Measurements from ENCODE around the gene PGP.
A peak's percentile ranks its signal among the peaks of the same experiment; 100 is the strongest.

The PGP gene

DNA sequence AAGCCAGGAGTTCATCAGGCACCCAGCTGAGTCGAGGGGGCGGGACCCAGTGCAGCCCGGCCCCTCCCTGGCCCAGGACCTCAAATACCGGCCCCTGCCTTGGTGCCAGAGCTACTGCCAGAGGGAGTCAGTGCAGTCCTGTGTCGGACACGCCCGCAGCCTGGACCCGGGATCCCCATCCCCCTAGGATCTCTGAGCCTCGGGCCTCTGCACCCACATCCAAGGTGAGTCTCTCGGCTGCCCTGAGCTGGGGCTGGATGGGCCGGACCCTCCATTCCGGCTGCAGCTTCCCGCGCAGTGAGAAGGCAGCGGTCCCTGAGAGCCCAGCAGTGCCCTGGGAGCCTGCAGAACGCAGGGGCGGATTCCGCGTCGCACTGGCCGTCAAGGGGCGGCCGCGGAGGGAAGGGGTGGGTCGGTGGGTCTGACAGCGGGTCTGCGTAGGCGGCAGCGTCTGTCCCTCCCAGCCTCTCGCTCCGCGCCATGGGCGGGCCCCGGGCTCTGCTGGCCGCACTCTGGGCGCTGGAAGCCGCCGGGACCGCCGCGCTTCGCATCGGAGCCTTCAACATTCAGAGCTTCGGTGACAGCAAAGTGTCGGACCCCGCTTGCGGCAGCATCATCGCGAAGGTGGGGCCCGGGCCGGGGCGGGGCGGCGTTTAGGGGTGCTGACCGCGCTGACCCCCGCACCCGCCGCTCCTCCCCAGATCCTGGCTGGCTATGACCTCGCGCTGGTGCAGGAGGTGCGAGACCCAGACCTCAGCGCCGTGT, 21.9 kb upstream of the PGP start, which contains the start of gene DNASE1L2:
TSS of gene DNASE1L2 (plus strand) at position 108 of the 765 bp plus-strand sequence. CDS start at position 481, 373 bp downstream.
- no peak for DNase-seq

DNA sequence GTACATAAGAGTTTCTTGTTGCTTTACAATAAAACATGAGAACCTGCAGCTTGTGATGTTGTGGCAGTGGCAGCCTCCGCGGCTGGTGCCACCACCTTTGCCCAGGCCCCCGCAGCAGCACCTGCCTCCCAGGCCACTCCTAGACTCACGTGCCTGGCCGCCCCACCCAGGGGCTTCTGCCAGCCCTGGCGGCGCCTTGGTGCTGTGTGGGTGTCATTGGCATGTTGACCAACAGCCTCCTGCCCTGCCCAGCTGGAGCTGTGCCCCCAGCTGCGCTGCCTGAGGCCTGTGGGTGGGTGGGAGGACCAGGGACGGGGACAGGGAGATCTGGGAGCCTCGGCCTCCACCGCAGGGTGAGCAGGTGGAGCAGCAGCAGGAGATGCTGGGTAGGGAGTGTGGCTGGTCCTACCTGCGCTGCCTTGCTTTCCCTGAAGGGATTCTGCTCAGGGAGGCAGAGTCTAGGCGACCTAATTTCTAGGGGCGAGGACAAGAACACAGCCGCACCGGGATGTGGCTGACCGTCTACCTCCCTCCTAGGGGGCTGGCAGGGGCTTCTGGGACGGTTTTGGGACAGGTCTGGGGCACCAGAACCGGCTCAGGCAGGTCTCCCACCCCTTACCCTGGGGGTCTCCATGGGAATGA, 21.2 kb upstream of the PGP start:
- no peak for DNase-seq

DNA sequence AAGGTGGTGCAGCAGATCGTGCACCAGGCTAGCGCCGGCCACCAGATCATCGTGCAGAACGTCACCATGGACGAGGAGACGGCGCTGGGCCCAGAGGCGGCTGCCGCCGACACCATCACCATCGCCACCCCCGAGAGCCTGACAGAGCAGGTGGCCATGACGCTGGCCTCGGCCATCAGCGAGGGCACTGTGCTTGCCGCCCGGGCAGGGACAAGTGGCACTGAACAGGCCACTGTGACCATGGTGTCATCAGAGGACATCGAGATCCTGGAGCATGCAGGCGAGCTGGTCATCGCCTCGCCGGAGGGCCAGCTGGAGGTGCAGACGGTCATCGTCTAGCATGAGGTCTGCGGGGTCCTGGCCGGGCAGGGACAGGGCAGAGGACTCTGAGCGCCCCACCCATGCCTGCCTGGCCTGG, 20.6 kb upstream of the PGP start:
- no peak for DNase-seq

DNA sequence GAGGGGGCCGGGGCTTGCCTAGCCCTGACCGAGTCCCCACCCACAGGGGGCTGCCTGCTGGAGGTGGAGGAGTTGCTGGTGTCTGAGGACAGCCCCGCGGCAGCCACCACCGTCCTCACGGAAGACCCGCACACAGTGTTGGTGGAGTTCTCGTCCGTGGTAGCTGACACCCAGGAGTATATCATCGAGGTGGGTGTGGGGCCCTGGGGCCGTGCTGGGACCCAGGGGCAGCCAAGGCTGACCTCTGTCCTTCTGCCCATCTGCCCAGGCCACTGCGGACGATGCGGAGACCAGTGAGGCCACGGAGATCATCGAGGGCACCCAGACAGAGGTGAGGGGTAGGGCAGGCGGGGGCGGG, 20.2 kb upstream of the PGP start:
- no peak for DNase-seq

DNA sequence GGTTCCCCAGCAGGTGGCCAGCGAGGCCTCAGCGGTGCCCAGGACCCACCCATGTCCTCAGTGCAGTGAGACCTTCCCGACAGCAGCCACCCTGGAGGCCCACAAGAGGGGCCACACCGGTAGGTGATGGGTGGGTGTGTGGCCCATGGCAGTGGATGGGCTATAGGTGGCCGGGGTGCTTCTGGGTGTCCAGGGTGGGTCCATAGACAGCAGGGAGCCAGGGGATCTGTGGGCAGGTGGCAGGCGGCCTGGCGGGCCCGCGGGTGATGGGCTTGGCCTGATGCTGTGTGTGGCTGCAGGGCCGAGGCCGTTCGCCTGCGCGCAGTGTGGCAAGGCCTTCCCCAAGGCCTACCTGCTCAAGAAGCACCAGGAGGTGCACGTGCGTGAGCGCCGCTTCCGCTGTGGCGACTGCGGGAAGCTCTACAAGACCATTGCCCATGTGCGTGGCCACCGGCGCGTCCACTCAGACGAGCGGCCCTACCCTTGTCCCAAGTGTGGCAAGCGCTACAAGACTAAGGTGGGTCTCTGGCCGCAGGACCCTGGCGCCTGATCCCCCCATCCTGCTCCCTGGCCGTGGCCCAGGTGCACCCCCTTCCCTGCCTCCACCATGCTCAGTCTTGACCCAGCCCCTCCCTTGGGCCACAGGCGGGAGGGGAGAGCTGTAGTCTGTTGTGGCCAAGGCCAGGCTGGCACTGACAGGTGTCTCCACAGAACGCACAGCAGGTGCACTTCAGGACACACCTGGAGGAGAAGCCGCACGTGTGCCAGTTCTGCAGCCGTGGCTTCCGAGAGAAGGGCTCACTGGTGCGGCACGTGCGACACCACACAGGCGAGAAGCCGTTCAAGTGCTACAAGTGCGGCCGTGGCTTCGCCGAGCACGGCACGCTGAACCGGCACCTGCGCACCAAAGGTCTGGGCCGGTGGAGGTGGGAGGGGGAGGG, 19.5 kb upstream of the PGP start:
- no peak for DNase-seq

DNA sequence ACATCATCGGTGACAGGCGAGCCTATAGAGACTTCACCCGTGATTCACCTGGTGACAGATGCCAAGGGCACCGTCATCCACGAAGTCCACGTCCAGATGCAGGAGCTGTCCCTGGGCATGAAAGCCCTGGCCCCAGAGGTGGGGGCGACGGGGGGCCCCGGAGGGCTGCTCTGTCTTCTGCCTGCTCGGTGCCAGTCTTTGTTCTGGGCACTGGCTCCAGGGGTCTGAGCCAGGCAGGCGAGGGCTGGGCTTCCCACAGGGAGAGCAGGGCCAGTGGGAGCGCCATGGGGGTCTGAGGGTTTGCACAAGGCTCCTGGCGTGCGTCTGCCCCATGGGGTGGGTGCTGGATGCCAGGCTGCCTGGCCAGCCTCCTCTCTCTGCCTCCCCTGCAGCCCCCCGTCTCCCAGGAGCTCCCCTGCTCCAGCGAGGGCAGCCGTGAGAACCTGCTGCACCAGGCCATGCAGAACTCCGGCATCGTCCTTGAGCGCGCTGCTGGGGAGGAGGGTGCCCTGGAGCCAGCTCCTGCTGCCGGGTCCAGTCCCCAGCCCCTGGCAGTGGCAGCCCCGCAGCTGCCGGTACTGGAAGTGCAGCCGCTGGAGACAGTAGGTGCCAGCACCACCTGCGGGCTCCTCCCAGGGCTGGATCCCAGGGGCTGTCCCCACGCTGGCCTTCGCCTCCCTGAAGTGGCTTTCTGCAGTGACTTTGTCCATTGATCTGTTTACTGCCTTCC, 18.6 kb upstream of the PGP start:
- no peak for DNase-seq

DNA sequence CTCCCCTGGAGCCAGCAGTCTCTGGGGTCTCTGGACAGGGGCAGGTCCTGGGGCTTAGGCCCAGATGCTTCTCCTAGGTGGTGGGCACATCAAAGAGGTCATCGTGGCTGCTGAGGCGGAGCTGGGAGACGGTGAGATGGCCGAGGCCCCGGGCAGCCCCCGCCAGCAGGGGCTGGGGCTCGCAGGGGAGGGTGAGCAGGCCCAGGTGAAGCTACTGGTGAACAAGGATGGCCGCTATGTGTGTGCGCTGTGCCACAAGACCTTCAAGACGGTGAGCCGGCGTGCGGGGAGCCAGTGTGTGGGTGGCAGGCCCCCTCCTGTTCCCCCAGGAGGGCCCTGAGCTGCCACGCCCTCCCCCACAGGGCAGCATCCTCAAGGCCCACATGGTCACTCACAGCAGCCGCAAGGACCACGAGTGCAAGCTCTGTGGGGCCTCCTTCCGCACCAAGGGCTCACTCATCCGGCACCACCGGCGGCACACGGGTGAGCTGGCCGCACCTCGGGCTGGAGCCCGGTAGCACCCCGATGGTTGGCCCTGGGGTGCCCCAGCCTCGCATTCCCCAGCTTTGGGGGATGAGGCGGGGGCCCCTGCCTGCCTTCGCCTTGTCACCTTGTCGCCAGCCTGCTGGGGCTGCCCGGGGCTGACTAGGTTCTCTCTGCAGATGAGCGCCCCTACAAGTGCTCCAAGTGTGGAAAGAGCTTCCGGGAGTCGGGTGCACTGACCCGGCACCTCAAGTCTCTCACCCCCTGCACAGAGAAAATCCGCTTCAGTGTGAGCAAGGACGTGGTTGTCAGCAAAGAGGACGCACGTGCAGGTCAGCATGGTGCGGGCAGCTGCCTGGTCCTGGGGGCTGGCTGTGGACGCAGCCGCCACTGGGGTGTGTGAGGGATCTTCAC, 17.7 kb upstream of the PGP start:
- DNase-seq = no peak

DNA sequence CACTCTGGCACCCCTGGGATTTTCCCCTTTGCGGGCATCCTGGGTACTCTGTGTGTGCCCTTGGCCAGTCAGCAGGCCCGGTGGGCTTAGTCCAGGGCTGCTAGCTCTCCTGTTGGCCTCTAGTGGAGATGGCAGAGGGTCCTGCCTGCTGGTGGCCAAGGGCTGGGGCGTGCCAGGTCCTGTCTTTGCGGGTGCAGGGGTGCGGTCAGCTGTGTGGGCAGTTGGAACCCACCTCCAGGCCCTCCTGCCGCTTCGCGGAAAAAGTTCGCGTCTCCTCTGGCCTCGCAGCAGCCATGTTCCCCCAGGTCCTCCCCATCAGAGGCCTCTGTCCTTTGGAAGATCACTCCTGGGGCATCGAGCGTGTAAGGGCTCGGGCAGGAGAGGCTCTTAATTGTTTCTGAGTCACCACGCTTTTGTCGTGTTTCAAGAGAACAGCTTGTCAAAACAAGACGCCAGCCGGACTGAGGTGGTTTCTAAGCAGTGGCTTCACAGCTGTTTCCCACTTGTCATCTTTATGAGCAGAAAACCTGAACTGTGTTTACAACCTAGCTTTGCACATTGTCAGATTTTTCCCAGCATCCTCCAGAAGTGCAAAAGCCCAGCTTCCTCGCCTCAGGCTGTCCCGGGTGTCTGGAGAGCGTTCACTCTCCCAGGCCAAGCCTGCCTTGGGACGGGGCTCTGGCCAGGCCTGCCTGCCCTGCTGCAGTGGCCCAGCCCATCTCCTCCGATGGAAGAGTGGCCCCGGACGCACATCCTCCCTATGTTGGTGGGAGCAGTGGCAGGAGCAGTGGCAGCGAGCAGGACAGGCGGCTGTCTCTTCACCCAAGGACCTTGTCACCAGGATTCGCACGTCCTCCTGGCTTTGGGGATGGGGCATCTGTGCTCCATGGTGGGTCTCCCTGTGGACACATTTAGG, 16.6 kb upstream of the PGP start:
- DNase-seq = no peak

DNA sequence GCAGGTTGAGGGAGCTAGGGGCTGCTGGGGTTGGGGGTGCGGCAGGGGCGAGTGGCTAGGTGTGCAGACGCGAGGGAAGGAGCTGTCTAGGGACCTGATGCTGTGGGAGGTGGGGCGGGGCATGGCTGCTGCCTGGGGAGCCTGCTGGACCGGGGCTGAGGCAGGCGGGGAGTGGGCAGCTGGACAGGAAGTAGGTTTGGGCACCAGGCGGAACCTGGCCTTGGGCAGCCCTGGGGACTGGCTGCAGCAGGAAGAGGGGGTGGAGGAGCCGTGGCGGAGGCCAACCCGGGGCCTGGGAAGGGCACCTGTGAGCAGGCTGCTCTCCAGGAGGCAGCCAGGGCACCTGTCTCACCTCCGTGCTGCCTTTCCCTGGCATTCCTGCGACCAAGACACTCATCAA, 15.7 kb upstream of the PGP start:
- no peak for DNase-seq

DNA sequence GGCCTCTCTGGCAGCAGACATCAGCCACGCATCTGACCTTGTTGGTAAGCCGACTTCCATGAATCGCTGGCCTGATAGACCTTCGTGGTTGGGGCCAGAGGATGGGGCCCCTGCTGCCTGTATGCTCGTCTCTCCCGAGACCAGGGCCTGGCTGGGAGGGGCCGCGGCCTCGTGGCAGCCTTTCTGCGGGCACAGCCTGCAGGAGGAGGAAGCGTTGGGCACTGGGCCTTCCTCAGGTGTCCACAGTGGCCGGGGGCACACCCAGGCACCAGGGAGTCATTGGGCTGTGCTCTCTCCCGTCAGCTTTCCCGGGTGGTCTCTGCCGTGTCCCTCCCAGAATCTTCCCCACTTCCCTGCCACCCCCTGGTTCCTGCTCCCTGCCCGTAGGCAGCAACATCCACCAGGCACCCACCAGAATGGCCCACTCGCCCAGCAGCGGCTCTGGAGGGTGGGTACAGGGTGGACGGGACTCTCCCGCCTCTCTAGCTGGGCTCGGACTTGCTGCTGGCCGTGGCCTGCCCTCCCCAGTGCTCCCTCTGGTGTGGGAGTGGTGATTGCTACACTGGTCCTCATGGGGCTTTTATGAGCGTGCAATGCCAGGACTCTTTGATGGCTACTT, 15.1 kb upstream of the PGP start:
- DNase-seq = no peak

DNA sequence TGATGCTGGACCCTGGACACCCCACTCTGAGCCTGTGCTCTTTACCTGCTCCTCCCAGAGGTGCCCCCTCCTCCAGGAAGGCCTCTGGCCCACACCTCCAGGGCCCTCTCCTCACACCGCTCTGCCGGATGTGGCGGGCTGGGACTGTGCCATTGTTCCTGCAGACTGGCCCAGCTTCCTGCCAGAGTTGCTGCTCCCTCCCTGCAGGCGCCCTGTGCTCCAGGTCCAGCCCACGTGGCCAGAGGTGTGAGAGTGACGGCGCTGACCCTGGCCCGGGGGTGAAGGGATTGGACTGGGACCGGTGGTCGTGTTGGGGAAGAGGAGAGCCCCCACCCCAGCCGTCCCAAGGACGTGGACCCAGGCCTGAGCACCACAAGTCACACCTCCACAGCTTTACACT, 14.5 kb upstream of the PGP start:
- no peak for DNase-seq

DNA sequence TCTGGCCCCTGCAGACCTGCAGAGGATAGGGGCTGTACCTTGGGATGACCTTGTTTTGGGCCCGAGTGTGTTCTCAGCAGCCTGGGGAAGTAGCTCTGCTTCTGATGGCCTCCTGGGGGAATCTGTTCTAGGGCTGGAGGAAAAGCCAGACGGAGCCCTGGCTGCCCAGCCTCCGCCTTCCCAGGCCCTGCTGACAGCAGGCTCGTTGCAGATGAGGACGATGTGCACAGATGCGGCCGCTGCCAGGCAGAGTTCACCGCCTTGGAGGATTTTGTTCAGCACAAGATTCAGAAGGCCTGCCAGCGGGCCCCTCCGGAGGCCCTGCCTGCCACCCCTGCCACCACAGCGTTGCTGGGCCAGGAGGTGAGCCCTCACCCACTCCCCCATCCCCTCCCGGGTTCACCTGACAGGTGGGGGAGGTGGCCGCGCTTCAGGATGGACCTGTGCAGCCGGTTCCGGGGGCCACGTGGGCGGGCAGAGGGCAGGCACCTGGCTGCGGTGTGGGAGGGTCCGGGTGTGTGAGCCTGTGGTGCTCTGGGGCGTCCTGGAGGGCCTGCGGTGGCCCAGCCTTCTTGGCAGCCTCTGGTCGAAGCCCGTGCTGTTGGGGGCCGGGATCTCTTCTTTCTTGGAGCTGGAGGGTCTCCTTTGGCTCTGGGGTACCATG, 13.7 kb upstream of the PGP start:
- DNase-seq = no peak

DNA sequence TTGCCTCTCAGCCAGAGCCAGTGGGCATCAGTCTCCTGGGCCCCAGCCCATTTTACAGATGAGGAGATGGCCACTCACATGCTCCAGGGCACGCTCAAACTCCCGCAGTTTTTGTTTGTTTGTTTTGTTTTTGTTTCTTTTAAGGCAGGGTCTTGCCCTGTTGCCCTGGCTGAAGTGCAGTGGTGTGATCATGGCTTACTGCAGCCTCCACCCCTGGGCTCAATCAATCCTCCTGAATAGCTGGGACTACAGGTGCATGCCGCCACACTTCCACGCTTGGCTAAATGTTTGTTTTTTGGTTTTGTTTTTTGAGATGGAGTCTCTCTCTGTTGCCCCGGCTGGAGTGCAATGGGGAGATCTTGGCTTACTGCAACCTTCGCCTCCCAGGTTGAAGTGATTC, 12.3 kb upstream of the PGP start:
- DNase-seq = no peak

DNA sequence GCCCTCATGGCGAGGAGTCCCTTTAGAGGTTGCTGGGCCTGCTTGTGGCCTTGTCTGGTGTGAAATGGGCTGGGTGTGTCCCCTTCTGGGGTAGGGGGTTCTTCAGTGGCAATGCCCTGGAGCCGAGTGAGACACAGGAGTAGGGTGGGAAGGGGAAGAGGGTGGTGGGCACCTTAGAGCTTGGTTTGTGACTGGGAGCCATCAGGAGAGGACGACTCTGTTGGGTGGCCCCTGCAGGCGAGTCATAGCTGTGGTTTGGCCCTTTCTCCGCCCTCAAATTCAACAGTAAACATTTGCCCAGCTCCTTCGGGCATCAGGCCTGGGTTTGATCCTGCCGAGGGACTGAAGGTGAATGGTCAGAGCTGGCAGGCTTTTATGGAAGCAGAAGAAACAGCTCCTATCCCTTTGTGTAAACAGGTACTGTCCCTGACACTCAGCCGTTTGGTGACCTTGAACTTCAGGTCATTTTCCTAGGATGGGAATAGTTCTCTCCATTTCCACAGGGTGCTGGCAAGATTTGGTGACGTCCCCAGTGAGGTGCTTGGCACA, 11.7 kb upstream of the PGP start:
- DNase-seq = no peak

DNA sequence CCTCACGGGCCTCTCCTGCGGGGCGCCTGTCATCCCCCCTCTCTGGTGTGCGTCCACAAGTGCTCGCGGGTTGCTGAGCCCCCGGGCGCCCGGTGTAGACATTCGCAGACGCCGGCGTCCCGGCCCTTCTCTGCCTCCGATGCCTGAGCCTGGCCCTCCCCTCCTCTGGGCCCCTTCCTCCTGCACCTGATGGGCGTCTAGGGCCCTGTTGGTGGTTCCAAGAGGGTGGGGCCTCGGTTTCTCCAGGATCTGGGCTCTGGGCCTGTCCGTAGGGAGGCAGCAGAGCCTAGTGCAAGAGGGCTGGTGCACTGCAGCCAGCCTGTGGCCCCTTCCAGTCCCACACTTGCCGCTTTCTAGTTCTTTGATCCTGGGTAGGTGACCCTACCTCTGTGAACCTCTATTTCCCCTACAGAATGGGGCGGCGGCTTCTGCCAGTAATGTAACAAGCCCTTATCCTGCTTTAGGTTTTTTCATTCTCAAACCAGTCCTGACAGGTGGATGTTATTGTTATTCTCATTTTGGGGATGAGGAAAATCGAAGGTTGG, 9.4 kb upstream of the PGP start:
- DNase-seq = peak in 1 of 2 experiments; percentile 25

DNA sequence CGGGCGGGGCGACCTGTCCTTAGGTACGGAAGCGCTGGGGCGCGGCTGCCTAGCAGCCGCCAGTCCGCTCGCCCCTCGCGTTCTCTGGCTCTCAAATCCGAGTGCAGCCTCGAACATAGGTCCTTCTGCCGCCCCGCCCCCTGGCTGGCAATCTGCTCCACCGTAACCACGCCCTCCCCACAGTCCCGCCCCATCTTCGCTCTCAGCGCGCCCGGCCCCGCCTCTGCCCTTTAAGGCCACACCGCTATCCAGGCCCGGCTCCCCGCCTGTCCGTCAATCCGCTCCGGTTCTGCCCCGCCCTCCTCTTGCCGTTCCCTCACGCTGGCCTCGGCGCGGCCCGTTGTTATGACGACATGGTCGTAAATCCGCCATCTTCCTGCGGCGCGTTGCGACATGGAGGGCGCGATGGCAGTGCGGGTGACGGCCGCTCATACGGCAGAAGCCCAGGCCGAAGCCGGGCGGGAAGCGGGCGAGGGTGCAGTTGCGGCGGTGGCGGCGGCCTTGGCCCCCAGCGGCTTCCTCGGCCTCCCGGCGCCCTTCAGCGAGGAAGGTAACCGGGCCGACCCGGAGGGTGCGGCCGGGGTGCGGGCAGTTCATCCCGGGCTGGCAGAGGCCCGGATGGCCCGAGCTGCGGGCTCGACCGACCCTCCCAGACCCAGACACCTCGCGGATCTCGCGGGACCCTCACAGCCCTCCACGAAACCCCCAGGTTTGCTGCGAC, 8.7 kb upstream of the PGP start, which contains the start of gene E4F1:
TSS of gene E4F1 (plus strand) at position 371 of the 721 bp plus-strand sequence. CDS start at position 394, 23 bp downstream.
- DNase-seq = peak; percentile 94 to 99

DNA sequence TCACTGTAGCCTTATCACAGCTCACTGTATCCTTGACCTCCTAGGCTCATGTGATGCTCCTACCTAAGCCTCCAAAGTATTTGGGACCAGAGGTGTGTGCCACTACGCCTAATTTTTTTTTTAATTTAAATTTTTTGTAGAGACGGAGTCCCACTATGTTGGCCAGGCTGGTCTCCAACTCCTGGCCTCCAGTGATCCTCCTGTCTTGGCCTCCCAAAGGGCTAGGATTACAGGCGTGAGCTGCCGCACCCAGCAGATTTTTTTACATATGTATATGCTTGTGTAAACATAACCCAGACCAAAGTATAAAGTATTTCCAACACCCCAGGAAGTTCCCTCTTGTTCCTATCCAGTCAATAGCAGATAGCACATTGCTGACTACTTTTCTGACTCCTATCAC, 1.7 kb upstream of the PGP start:
- no peak for DNase-seq
